H1 (cell line): ENCODE measurements around the gene ZBTB42. TPM values are rescaled to one million over a fixed set of nuclear protein-coding genes. Genes with fewer than 3 reads are reported as not detected.

ENCODE experiments used
- ASH2L ChIP-seq: fragments of 200-600, 300-600 bp; sonication (generic); IDR thresholded peaks from one replicate; pipeline ENCODE4 v1.7.1; 2017; ENCODE audit warnings: low read length
- CHD1 ChIP-seq: IDR thresholded peaks from 2 replicates; pipeline ENCODE4 v1.6.1; 2012; ENCODE audit warnings: low read depth, low read length, improper control_type of control experiment
- CTCF ChIP-seq, 3 experiments: IDR thresholded peaks; 1 replicate in 2 of 3; 2 replicates in 1 of 3; pipeline versions ENCODE4 v1.5.1 to v1.6.1; 2011; ENCODE audit warnings: low read length in 3 of 3, mild to moderate bottlenecking in 3 of 3, inconsistent platforms in 2 of 3, low read depth in 1 of 3, moderate library complexity in 1 of 3; ENCODE audit not compliant: insufficient read depth in 1 of 3; ENCODE audit errors: control extremely low read depth in 1 of 3
- EGR1 ChIP-seq: IDR thresholded peaks from 2 replicates; pipeline ENCODE4 v1.6.1; 2011; ENCODE audit warnings: low read depth, low read length, borderline replicate concordance
- EP300 ChIP-seq, 2 experiments: IDR thresholded peaks; 1 replicate in 1 of 2; 2 replicates in 1 of 2; pipeline ENCODE4 v1.6.1; 2011 to 2012; ENCODE audit warnings: low read depth in 2 of 2, low read length in 2 of 2, mild to moderate bottlenecking in 2 of 2, borderline replicate concordance in 1 of 2, inconsistent platforms in 1 of 2, moderate library complexity in 1 of 2
- EZH2 ChIP-seq: fragments of 200-600 bp; sonication (generic); IDR thresholded peaks from 2 replicates; pipeline ENCODE4 v1.7.1; 2012; ENCODE audit warnings: low read depth, mild to moderate bottlenecking, moderate library complexity, low read length, inconsistent platforms; ENCODE audit not compliant: severe bottlenecking
- GTF2F1 ChIP-seq: IDR thresholded peaks from 2 replicates; pipeline ENCODE4 v1.6.1; 2012; ENCODE audit warnings: low read depth, low read length, improper control_type of control experiment, borderline replicate concordance
- HDAC2 ChIP-seq, 2 experiments: fragments of 300-600 bp in 1 of 2; sonication (generic) in 1 of 2; IDR thresholded peaks; 2 replicates each; pipeline ENCODE4 v1.6.1; 2011 to 2012; ENCODE audit warnings: low read depth in 2 of 2, low read length in 2 of 2, mild to moderate bottlenecking in 2 of 2, moderate library complexity in 2 of 2, borderline replicate concordance in 1 of 2, inconsistent platforms in 1 of 2
- KDM4A ChIP-seq: IDR thresholded peaks from one replicate; pipeline ENCODE4 v1.7.1; 2012; ENCODE audit warnings: low read depth, mild to moderate bottlenecking, moderate library complexity, low read length, inconsistent platforms; ENCODE audit not compliant: severe bottlenecking
- KDM5A ChIP-seq: fragments of 200-600 bp; IDR thresholded peaks from 2 replicates; pipeline ENCODE4 v1.7.1; 2012; ENCODE audit warnings: mild to moderate bottlenecking, low read length, inconsistent platforms, mixed read lengths
- NRF1 ChIP-seq: IDR thresholded peaks from 2 replicates; pipeline ENCODE4 v1.6.1; 2011; ENCODE audit warnings: mild to moderate bottlenecking, low read depth, low read length, improper control_type of control experiment
- RAD21 ChIP-seq, 2 experiments: IDR thresholded peaks in 1 of 2; conservative IDR thresholded peaks in 1 of 2; 2 replicates each; pipeline ENCODE4 v1.6.1; 2011; ENCODE audit warnings: low read depth in 2 of 2, low read length in 2 of 2, improper control_type of control experiment in 1 of 2, inconsistent platforms in 1 of 2, mild to moderate bottlenecking in 1 of 2, moderate library complexity in 1 of 2
- RFX5 ChIP-seq: IDR thresholded peaks from 2 replicates; pipeline ENCODE4 v1.6.1; 2011; ENCODE audit warnings: low read depth, low read length, improper control_type of control experiment, borderline replicate concordance
- RXRA ChIP-seq: IDR thresholded peaks from 2 replicates; pipeline ENCODE4 v1.6.1; 2011; ENCODE audit warnings: low read depth, mild to moderate bottlenecking, low read length, moderate library complexity; ENCODE audit not compliant: insufficient read depth
- SIRT6 ChIP-seq: IDR thresholded peaks from one replicate; pipeline ENCODE4 v1.7.1; 2012; ENCODE audit warnings: low read length, inconsistent platforms
- SRF ChIP-seq: IDR thresholded peaks from 2 replicates; pipeline ENCODE4 v1.6.1; 2011; ENCODE audit warnings: mild to moderate bottlenecking, low read depth, low read length, moderate library complexity
- SUZ12 ChIP-seq: fragments of 200-600 bp; sonication (generic); IDR thresholded peaks from 2 replicates; pipeline ENCODE4 v1.6.1; 2012; ENCODE audit warnings: mild to moderate bottlenecking, inconsistent platforms, low read length, moderate library complexity, mixed read lengths
- TAF1 ChIP-seq: IDR thresholded peaks from 2 replicates; pipeline ENCODE4 v1.6.1; 2011; ENCODE audit warnings: mild to moderate bottlenecking, low read depth, low read length
- TCF12 ChIP-seq: IDR thresholded peaks from 2 replicates; pipeline ENCODE4 v1.6.1; 2011; ENCODE audit warnings: low read depth, mild to moderate bottlenecking, low read length
- YY1 ChIP-seq: IDR thresholded peaks from 2 replicates; pipeline ENCODE4 v1.6.1; 2011; ENCODE audit warnings: low read depth, mild to moderate bottlenecking, low read length
- ZNF274 ChIP-seq: IDR thresholded peaks from 2 replicates; pipeline ENCODE4 v1.7.0; 2012; ENCODE audit warnings: low read length, borderline replicate concordance; ENCODE audit errors: extremely low read depth
- polyA plus RNA-seq, 7 experiments: library from polyadenylated mRNA; depleted of rRNA in 3 of 7; stranded (reverse) in 5 of 7; unstranded in 2 of 7; fragments of >200 nt in 5 of 7; fragments of 200-250 nt in 2 of 7; gene quantifications; 1 replicate in 5 of 7; 2 replicates in 1 of 7; 4 replicates in 1 of 7; pipeline versions ENCODE4 v1.2.1 to v1.2.3, GENCODE V29; 2011 to 2013; ENCODE audit warnings: missing spikeins in 2 of 7, mixed read lengths in 2 of 7
- total RNA-seq: library from RNA; stranded (reverse); fragmentation: NEBNext Ultra II Directional; extraction: Animal tissue kit (Norgen Biotek cat#: 25700); gene quantifications from 2 replicates; pipeline ENCODE4 v1.2.1, GENCODE V29; 2021

ZBTB42 gene
- total and polyA plus RNA-seq, 2 of the 8 experiments (the other 6 are each of a cell fraction or from before 2014, with no cell fraction given) = 2.8 to 3.1 TPM

- TF ChIP-seq EZH2 (no peak), GTF2F1 (no peak), RFX5 (no peak), CHD1 (no peak), SIRT6 (no peak), KDM4A (peak; percentile 66), ZNF274 (no peak), ASH2L (peak; percentile 53), EP300 (IDR thresholded peaks at IDR 0.05; ENCODE audit: borderline replicate concordance in 1 of 2, low read depth in 2 of 2, low read length in 2 of 2) (no peak), HDAC2 (IDR thresholded peaks at IDR 0.05; ENCODE audit: borderline replicate concordance in 1 of 2, low read depth in 2 of 2, low read length in 2 of 2) (peak; percentile 96 to 97), SUZ12 (peak; percentile 64; the same call in 1 of the 2 replicates), CTCF (IDR thresholded peaks at IDR 0.05; ENCODE audit: control extremely low read depth in 1 of 3, insufficient read depth in 1 of 3, low read depth in 1 of 3, low read length in 3 of 3) (no peak), YY1 (no peak), TAF1 (peak; percentile 26; the same call in 1 of the 2 replicates), RAD21 (IDR thresholded peaks at IDR 0.05 in 1 of 2, conservative IDR thresholded peaks at IDR 0.05 in 1 of 2; ENCODE audit: low read depth in 2 of 2, low read length in 2 of 2) (no peak), NRF1 (no peak), RXRA (no peak), KDM5A (no peak), SRF (no peak), TCF12 (0 out of 2 replicates have a peak, but pooled peaks have one; percentile 8), EGR1 (no peak)
Measured at GRCh38 chr14:104843442-104844305, 42.8 kb downstream of the ZBTB42 start (continued).
